ENCODE data around the gene JMJD1C.
"Not testable (repeated sequence)": the region's sequence is repeated elsewhere in the genome, so short reads cannot be mapped to it uniquely, and the experiment has no call there.

The JMJD1C gene

GRCh38 chr10:63286340-63286739, 179.4 kb downstream of the JMJD1C start:
- CTCF ChIA-PET = no interaction called here

DNA sequence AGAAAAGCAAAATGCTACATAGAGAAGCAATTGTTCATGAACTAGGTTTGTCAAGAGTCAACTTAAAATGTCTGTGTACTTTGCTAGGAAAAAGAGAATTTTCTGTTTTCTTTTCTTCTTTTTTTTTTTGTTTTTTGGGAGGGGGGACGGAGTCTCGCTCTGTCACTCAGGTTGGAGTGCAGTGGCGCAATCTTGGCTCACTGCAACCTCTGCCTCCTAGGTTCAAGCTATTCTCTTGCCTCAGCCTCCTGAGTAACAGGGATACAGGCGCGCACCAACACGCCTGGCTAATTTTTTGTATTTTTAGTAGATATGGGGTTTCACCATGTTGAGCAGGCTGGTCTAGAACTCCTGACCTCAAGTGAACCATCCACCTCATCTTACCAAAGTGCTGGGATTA, 181.9 kb downstream of the JMJD1C start:
- H3K4me1 ChIP-seq (ENCODE audit: control insufficient read depth, insufficient read depth, low read length); H3K4me3 ChIP-seq (ENCODE audit: low read depth, low read length); H3K27ac ChIP-seq (ENCODE audit: extremely low read depth, low read depth, low read length); H3K9me3 ChIP-seq (ENCODE audit: control insufficient read depth, insufficient read depth, low read depth, low read length); H3K36me3 ChIP-seq (ENCODE audit: control insufficient read depth in 2 of 2, insufficient read depth in 1 of 2, low read length in 2 of 2); CTCF ChIA-PET: not testable (repeated sequence)
- POLR2A ChIA-PET = interaction anchor here (1.3 kb wide), 1 partner anchor 26 kb away, joined by 3 read pairs; no protein-coding TSS in a partner anchor

More at GRCh38 chr10:63286340-63286739, 179.4 kb downstream of the JMJD1C start:
- Histone ChIP-seq H3K9me3 (ENCODE audit: control insufficient read depth, insufficient read depth, low read depth, low read length) (no peaks in the 10 kb centered on the region), H3K27ac (ENCODE audit: extremely low read depth, low read depth, low read length) (no peak overlapping the region), H3K36me3 (ENCODE audit: control insufficient read depth in 2 of 2, insufficient read depth in 1 of 2, low read length in 2 of 2) (no peaks in the 10 kb centered on the region; a peak in 1 of 3 replicates), H3K4me1 (ENCODE audit: control insufficient read depth, insufficient read depth, low read length) (no peaks in the 10 kb centered on the region), H3K4me3 (ENCODE audit: low read depth, low read length) (no peak overlapping the region)
- TF ChIP-seq ZNF114 (tag by site-specific recombination; IDR thresholded peaks at IDR 0.05) = no peak
- no peak for TF ChIP-seq ZNF423 (tag by site-specific recombination; IDR thresholded peaks at IDR 0.05)
- TF ChIP-seq ZNF169 (tag by site-specific recombination; IDR thresholded peaks at IDR 0.05) = no peak
- TF ChIP-seq OSR2 (tag by site-specific recombination; IDR thresholded peaks at IDR 0.05) = no peak
- TF ChIP-seq ZNF707 (tag by site-specific recombination; IDR thresholded peaks at IDR 0.05) = no peak
- no peak for TF ChIP-seq ZNF221 (tag by site-specific recombination; IDR thresholded peaks at IDR 0.05; ENCODE audit: borderline replicate concordance)
- TF ChIP-seq ZNF19 (tag by site-specific recombination; IDR thresholded peaks at IDR 0.05; ENCODE audit: low read depth) = no peak
- TF ChIP-seq ZNF280D (tag by site-specific recombination; IDR thresholded peaks at IDR 0.05) = no peak
- POLR2A ChIA-PET = interaction anchor here (1.6 kb wide), 1 partner anchor 17 kb away, joined by 3 read pairs; no protein-coding TSS in a partner anchor

DNA sequence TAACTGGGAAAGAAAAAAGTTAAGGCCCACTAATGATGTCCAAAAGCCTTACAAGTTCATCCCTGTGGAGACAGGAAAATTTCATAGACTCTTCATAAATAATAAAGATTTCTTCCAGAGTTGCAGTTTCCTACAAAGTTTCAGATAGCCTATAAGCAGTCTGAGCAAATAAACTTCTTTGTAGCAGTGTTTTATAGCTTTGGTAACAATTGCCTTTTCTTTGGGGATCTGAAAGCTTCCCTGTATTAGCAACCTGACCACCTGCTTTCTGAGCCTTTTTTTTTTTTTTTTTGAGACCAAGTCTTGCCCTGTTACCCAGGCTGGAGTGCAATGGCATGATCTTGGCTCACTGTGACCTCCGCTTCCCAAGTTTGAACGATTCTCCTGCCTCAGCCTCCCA, 182.7 kb downstream of the JMJD1C start:
- Histone ChIP-seq H3K36me3 (ENCODE audit: control insufficient read depth in 2 of 2, insufficient read depth in 1 of 2, low read length in 2 of 2) (no peaks in the 10 kb centered on the region; a peak in 1 of 3 replicates), H3K4me1 (ENCODE audit: control insufficient read depth, insufficient read depth, low read length) (no peaks in the 10 kb centered on the region), H3K9me3 (ENCODE audit: control insufficient read depth, insufficient read depth, low read depth, low read length) (no peaks in the 10 kb centered on the region), H3K4me3 (ENCODE audit: low read depth, low read length) (no peak overlapping the region), H3K27ac (ENCODE audit: extremely low read depth, low read depth, low read length) (no peak overlapping the region)
- TF ChIP-seq ZNF670 (tag by site-specific recombination; IDR thresholded peaks at IDR 0.05; ENCODE audit: low read depth) (no peak), KLF8 (tag by site-specific recombination; IDR thresholded peaks at IDR 0.05) (no peak), ZNF549 (tag by site-specific recombination; IDR thresholded peaks at IDR 0.05) (no peak), YY1 (tag by site-specific recombination; IDR thresholded peaks at IDR 0.05) (no peak), GFI1B (tag by site-specific recombination; IDR thresholded peaks at IDR 0.05) (no peak), ZSCAN16 (tag by site-specific recombination; IDR thresholded peaks at IDR 0.05) (no peak), ZNF701 (tag by site-specific recombination; IDR thresholded peaks at IDR 0.05) (no peak), ZNF37A (tag by site-specific recombination; IDR thresholded peaks at IDR 0.05) (no peak), ZNF785 (tag by site-specific recombination; IDR thresholded peaks at IDR 0.05) (no peak)
- TF ChIP-seq, protein P1, sequence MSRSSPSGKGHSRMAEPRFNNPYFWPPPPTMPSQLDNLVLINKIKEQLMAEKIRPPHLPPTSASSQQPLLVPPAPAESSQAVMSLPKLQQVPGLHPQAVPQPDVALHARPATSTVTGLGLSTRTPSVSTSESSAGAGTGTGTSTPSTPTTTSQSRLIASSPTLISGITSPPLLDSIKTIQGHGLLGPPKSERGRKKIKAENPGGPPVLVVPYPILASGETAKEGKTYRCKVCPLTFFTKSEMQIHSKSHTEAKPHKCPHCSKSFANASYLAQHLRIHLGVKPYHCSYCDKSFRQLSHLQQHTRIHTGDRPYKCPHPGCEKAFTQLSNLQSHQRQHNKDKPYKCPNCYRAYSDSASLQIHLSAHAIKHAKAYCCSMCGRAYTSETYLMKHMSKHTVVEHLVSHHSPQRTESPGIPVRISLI (tag by site-specific recombination; IDR thresholded peaks at IDR 0.05) = no peak
- TF ChIP-seq, protein P2, sequence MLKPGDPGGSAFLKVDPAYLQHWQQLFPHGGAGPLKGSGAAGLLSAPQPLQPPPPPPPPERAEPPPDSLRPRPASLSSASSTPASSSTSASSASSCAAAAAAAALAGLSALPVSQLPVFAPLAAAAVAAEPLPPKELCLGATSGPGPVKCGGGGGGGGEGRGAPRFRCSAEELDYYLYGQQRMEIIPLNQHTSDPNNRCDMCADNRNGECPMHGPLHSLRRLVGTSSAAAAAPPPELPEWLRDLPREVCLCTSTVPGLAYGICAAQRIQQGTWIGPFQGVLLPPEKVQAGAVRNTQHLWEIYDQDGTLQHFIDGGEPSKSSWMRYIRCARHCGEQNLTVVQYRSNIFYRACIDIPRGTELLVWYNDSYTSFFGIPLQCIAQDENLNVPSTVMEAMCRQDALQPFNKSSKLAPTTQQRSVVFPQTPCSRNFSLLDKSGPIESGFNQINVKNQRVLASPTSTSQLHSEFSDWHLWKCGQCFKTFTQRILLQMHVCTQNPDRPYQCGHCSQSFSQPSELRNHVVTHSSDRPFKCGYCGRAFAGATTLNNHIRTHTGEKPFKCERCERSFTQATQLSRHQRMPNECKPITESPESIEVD (tag by site-specific recombination; IDR thresholded peaks at IDR 0.05) = no peak
- CTCF ChIA-PET = no interaction called here
- POLR2A ChIA-PET = no interaction called here

Data from HEK293 (cell line).